ENCODE results near the gene FOXG1. TPM values are rescaled to one million over a fixed set of nuclear protein-coding genes. Genes with fewer than 3 reads are reported as not detected.

Gene FOXG1
- total RNA-seq, 4 donors from 2014 or later = not detected

DNA sequence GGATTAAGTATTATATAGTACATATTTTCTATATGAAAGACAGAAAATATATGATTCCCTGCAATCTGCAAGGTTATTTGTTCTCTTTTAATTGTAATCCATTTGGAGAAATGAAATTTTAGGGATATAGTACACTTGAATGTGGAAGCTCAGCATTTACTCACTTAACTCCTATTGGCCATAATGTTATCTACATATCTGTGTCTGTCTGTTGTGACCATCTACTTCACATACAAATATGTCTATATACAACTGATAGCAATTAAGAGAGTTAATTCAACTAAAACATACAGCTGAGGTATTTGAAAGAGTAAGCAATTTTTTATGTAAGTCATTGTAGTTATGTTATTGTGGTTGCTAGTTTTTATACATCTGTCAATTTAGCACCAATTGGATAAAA is 12.9 kb downstream of the FOXG1 start:
- TF ChIP-seq, protein P1, sequence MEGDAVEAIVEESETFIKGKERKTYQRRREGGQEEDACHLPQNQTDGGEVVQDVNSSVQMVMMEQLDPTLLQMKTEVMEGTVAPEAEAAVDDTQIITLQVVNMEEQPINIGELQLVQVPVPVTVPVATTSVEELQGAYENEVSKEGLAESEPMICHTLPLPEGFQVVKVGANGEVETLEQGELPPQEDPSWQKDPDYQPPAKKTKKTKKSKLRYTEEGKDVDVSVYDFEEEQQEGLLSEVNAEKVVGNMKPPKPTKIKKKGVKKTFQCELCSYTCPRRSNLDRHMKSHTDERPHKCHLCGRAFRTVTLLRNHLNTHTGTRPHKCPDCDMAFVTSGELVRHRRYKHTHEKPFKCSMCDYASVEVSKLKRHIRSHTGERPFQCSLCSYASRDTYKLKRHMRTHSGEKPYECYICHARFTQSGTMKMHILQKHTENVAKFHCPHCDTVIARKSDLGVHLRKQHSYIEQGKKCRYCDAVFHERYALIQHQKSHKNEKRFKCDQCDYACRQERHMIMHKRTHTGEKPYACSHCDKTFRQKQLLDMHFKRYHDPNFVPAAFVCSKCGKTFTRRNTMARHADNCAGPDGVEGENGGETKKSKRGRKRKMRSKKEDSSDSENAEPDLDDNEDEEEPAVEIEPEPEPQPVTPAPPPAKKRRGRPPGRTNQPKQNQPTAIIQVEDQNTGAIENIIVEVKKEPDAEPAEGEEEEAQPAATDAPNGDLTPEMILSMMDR (IDR thresholded peaks at IDR 0.05; ENCODE audit: low read depth) = no peak

DNA sequence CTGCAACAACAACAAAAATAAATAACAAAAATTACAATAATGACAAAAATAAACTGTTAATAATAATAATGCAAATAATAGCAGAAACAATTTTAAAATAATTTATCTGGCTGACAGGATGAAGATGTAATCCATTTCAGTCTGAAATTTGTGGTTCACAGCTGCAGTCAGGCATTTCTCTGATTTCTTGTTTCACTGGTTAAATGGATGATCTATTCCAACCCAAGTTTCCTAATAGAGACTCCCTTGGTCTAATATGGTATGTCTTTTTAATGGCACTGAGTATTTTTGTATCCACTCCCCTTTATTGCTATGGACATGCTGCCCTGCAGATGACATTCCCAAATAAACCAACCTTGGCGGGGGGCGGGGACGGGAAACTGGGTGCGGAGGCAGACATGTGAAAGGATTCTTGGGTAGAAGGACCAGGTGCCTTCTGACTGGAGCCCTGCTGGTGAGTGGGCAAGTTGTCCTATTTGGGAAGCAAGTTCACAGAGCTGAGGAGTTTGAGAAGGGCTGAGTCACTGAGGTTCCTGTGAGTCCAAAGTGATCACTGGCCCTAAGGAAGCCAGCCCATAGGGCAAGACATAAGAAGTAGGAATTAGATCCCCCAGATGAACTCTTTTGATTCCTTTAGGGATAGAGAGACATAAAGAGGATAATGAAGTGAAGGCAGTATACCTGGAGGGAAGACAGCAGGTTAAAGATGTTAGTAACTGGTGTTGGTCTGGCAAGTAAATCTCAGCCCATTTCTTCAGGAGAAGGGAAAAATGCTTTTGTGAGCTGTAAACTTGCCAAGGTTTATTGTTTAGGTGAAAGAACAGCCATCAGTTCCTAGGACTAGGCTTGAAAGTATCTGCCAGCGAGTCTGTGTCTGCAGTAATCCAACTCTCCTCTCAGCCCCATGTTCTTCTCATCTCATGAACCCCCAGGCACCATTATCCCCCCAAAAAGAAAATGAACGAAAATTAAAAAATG is 14.5 kb downstream of the FOXG1 start:
- TF ChIP-seq, protein P1 (IDR thresholded peaks at IDR 0.05; ENCODE audit: low read depth) = no peak

DNA sequence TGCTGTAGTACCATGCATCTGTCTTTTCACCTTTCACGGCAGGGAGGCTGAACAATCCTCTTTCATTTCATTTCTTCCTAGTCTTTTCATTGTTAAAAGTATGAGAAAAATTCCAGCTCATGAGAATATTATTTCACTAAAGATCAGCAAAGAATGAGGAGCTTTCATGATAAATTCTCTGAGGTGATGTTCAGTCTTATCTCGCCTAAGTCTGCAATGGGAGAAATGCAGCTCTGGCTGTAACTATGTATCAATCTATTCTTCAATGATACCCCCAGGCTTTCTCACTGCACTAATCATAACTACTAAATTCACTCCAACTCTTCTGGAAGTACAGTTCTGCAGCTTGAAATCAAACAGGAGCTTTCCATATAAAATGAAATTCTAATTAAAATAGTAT is 15.7 kb downstream of the FOXG1 start:
- TF ChIP-seq, protein P1 (IDR thresholded peaks at IDR 0.05; ENCODE audit: low read depth) = no peak

DNA sequence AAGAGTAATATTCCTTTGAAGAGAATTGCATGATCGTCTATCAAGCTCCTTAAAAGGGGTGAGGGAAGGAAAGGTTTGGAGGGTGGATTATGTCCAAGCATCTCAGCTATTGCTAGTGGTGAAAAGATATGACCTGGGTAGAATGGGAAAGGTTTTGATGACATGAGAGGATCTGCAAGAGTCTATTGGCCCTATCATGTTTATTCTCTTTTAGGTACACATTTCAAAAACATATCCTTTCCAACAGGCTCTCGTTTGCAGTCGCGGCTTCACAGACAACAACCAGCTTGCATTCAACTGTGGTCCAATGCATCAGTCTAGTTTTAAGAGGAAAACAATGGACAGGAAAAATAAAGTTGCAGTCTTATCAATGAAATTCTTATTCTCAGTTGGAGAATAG is 17.1 kb downstream of the FOXG1 start:
- TF ChIP-seq, protein P1 (IDR thresholded peaks at IDR 0.05; ENCODE audit: low read depth) = no peak

DNA sequence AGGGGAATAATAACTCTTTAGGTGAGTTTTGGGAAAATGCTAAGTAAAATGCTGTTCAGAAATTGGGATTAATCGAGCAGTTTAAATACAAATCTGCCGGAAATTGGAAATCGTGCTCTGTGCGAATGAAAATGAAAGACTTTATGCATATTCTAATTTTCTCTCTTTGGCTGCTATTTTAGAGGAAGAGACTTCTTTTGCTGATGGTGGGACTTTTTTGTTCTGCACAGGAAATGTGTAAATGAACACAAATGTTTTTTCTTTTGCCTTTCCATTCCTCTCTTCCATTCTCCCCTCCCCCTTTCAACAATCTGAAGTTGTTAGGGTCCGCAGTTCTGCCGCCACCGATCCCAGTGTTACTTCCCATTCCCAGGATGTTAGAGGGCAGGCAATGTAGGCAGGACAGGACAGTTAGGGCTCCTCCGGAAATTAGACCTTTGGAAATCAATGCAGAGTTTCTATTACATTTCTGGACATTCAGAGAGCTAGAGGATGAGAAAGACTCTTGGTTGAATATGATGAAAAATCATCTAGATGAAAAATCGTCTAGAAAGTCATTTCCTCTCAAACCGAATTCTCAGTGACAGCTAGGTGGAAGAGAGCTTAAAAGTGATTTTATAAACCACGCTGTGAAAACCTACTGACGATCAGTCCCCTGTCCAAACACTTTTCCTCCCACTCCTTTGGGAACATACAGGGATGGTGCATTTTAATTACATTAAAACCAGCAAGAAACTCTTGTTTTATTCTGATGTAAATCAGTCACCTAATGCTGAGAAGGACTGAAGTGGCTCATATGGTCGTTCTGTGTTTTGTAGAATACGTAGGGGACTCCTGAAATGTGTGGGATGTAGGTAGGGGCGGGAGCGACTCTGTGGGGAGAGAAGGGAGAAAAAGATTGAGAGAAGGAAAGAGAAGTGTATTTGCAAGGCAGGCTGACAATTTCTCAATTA is 17.8 kb downstream of the FOXG1 start:
- TF ChIP-seq, protein P1 (IDR thresholded peaks at IDR 0.05; ENCODE audit: low read depth) = no peak

DNA sequence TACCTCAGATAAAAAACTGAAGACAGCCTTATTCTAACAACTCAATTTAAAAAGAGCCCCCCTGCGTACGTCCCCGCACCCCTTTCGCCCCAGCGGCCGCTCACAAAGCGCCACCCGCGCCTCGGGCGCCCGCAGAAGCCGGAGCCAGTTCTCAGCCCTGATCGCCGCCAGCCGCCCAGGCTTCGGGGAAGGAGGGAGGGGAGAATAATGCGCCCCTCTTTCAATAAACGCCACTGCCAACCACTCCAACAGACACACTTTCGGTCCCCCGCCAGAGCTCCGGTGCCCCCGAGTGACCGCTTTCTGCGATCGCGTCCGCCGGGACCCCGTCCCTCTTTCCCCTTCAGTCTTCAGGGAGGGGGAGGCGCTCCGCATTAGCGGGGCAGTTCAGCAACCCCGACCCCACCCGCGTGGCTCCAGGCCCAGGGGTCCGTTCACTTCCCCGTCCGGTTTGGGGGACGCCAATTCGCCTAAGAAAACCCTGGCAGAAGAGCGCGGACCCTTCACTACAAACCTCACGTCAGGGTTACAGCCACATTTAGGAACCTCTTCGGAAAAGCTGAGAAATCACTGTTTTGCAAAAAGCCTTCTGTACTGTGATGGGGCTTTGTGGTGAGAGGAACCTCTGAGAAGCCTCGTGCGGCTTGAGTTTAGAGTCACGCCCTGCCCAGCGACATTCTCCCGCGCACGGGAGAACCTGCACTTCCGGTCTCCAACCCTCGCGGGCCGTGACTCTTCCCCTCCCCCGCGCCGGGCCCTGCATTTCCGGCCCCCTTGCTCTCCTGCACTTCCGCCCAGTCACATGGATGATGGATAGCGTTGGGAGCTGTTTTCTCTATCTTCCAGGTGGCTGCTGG is 18.7 kb downstream of the FOXG1 start:
- TF ChIP-seq, protein P1 (IDR thresholded peaks at IDR 0.05; ENCODE audit: low read depth) = no peak
